HEK293T (cell line): ENCODE results near the gene FGGY.

Source experiments
- CTCF ChIA-PET: fragments of 350-600 bp; formaldehyde crosslinking; extraction: SDS; loops from one replicate; lab custom pipeline; 2021; ENCODE audit warnings: antibody characterized with exemption, inconsistent platforms; lab: Yijun Ruan, JAX
- POLR2A ChIA-PET: fragments of 350-600 bp; formaldehyde crosslinking; extraction: SDS; loops from one replicate; lab custom pipeline; 2020; ENCODE audit warnings: antibody characterized with exemption, inconsistent platforms; lab: Yijun Ruan, JAX
- DNase-seq: peaks from one replicate; pipeline ENCODE4 v3.0.0; 2012; ENCODE audit warnings: mixed read lengths; ENCODE audit errors: extremely low spot score
- ARNT ChIP-seq: fragments of 450-650 bp; IDR thresholded peaks from 2 replicates; pipeline ENCODE4 v1.6.1; 2017; ENCODE audit warnings: mild to moderate bottlenecking
- BHLHE40 ChIP-seq: fragments of 450-650 bp; IDR thresholded peaks from 2 replicates; pipeline ENCODE4 v1.6.1; 2016; ENCODE audit warnings: mild to moderate bottlenecking, moderate library complexity, borderline replicate concordance
- CTBP1 ChIP-seq: fragments of 450-650 bp; IDR thresholded peaks from 2 replicates; pipeline ENCODE4 v1.6.1; 2016; ENCODE audit warnings: borderline replicate concordance
- ELF4 ChIP-seq: fragments of 450-650 bp; IDR thresholded peaks from 2 replicates; pipeline ENCODE4 v1.6.1; 2017; ENCODE audit warnings: antibody characterized with exemption
- FOXA1 ChIP-seq: fragments of 450-650 bp; IDR thresholded peaks from 2 replicates; pipeline ENCODE4 v1.6.1; 2016; ENCODE audit warnings: mild to moderate bottlenecking
- FOXK2 ChIP-seq: fragments of 450-650 bp; IDR thresholded peaks from 2 replicates; pipeline ENCODE4 v1.6.1; 2016; ENCODE audit warnings: mild to moderate bottlenecking
- FOXM1 ChIP-seq: fragments of 450-650 bp; IDR thresholded peaks from 2 replicates; pipeline ENCODE4 v1.6.1; 2017; ENCODE audit warnings: mild to moderate bottlenecking, borderline replicate concordance
- HDGF ChIP-seq: fragments of 450-650 bp; IDR thresholded peaks from 2 replicates; pipeline ENCODE4 v1.6.1; 2017; ENCODE audit warnings: antibody characterized with exemption, borderline replicate concordance
- L3MBTL2 ChIP-seq: fragments of 450-650 bp; conservative IDR thresholded peaks from 2 replicates; pipeline ENCODE4 v1.6.1; 2016; ENCODE audit warnings: mild to moderate bottlenecking
- LEF1 ChIP-seq: fragments of 450-650 bp; IDR thresholded peaks from 2 replicates; pipeline ENCODE4 v1.6.1; 2017; ENCODE audit warnings: mild to moderate bottlenecking, borderline replicate concordance
- NFRKB ChIP-seq: fragments of 450-650 bp; IDR thresholded peaks from 2 replicates; pipeline ENCODE4 v1.6.1; 2016; ENCODE audit warnings: mild to moderate bottlenecking, moderate library complexity
- SP1 ChIP-seq: fragments of 450-650 bp; IDR thresholded peaks from 2 replicates; pipeline ENCODE4 v1.6.1; 2017
- SUZ12 ChIP-seq: fragments of 450-650 bp; IDR thresholded peaks from 2 replicates; pipeline ENCODE4 v1.6.1; 2016; ENCODE audit warnings: mild to moderate bottlenecking
- TARDBP ChIP-seq: fragments of 450-650 bp; IDR thresholded peaks from 2 replicates; pipeline ENCODE4 v1.6.1; 2016
- ZNF384 ChIP-seq: fragments of 450-650 bp; IDR thresholded peaks from 2 replicates; pipeline ENCODE4 v1.6.1; 2016
- TF ChIP-seq, protein P1 (sequence below): fragments of 450-650 bp; IDR thresholded peaks from 2 replicates; pipeline ENCODE4 v1.6.1; 2016

FGGY gene

DNA sequence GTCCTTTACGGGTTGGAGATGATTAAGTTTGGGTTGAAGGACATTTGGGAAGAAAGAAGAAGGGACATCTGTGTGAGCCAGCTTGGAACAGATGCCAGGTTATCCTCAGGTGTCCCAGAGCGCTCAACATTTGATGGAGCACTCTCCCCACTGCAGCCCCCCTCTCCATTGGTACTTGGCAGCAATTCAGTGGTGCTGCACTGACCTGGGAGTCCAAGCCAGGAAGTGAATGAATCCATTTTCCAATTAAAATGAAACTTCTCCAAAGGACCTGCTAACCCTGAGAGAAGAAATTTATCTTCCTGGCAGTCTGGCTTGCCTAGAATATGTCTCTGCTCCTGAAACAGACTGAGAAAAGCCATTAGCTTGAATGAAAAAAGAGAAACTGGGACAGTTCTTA lies 67.1 kb downstream of the FGGY start:
- TF ChIP-seq CTBP1 (no peak), BHLHE40 (no peak), SP1 (no peak), ZNF384 (no peak), SUZ12 (no peak), TARDBP (no peak), ELF4 (no peak), FOXA1 (no peak), L3MBTL2 (no peak)
- TF ChIP-seq, protein P1, sequence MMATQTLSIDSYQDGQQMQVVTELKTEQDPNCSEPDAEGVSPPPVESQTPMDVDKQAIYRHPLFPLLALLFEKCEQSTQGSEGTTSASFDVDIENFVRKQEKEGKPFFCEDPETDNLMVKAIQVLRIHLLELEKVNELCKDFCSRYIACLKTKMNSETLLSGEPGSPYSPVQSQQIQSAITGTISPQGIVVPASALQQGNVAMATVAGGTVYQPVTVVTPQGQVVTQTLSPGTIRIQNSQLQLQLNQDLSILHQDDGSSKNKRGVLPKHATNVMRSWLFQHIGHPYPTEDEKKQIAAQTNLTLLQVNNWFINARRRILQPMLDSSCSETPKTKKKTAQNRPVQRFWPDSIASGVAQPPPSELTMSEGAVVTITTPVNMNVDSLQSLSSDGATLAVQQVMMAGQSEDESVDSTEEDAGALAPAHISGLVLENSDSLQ, result no peak
- POLR2A ChIA-PET, result interaction anchor here (1.1 kb wide), 1 partner anchor 30 kb away, joined by 3 read pairs; no protein-coding TSS in a partner anchor
- CTCF ChIA-PET, result no interaction called here
- DNase-seq, result no peak

DNA sequence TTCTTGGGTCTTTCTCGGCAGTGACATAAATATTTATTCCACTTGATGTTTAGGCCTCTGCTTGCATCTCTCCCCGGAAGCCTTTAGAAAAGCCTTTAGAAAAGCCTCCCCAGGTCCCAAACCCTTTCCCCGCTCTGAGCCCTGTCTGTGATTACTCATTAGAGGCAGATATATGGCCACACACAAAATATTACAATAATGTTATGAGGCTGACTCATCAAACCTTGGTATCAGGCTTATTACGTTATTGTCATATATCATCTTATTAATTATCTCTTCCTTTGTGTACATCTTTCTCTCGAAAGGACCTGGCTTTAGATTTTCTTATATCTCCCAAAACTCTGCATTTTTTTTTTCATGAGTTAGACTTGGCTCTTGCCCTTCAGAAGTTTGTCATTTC lies 69.5 kb downstream of the FGGY start:
- ChIA-PET CTCF (interaction anchor here (1.4 kb wide), 1 partner anchor 14 kb away, joined by 4 read pairs; no protein-coding TSS in a partner anchor), POLR2A (interaction anchor here (1.5 kb wide), 1 partner anchor 31 kb away, joined by 4 read pairs; no protein-coding TSS in a partner anchor)
- DNase-seq, result no peak
- TF ChIP-seq L3MBTL2 (no peak), ZNF384 (no peak), LEF1 (no peak), HDGF (no peak), CTBP1 (no peak), SP1 (no peak), NFRKB (no peak), TARDBP (no peak), FOXM1 (no peak)

DNA sequence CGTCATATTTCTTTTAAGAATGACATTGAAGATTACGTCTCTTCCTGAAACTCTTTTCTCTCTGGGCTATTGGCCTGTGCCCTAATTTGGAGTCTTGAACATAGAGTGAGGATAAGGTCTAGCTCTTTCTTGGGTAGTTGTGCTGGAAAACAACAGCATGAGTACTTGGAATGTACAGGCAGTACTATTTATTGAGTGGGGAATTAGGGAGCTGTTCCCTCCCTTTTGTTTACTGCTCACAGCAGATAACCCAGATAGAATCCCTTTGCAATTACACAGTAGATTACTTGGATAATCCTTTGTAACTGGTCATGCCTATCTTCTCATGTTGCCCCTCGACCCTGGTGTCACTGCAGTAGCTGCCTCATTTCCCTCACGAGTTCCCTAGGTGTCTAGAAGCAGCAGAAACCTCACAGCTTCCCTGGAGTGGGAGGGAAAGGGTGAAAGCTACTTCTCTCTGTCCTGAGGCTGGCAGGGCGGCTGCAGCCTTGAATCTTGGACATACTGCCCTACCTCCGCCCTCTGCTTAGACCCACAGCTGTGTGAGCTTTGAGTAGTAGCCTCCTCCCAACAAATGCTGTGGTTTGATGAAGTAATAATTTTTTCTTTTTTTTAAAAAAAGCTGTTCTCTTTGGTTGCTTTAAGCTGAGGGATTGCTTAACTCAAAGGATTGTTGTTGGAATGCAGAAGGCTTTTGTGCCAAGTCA lies 70.6 kb downstream of the FGGY start:
- TF ChIP-seq NFRKB, result no peak
- CTCF ChIA-PET, result interaction anchor here (0.8 to 1.4 kb wide), 2 partner anchors 8 to 15 kb away, joined by 3 to 4 read pairs; no protein-coding TSS in a partner anchor
- DNase-seq, result no peak
- POLR2A ChIA-PET, result interaction anchor here (1.2 to 1.5 kb wide), 2 partner anchors 27 to 30 kb away, joined by 3 to 4 read pairs; no protein-coding TSS in a partner anchor

DNA sequence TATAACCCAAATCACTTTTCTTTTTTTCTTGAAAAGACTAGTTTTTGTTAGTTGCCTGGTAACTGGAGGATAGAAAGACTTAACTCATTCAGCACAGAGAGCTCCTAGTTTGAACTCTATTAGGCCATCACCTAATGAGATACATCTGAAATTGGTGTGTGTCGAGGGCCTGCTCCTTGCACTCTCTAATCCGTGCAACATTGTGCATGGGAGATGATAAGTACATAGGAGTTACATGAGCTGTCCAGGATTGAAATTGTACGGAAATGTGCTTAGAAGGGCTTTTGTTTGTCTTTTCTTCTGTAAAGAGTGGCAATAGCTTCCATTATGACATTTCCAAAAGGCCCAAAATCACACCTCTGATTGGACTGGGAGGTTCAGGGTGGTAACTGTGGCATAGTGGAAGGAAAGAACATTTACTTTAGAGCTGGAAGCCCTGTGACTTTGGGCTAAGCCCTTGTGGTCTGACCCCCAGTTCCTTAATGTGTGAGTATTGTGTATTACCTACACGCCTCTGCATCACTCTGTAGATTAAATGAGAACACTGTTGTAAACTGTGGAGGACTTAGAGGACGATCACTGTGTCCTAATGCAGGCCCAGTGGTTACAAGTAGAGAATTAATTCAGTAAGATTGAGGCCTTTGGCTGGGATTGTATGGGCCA lies 71.2 kb downstream of the FGGY start:
- TF ChIP-seq, protein P1, result no peak
- no peak for TF ChIP-seq LEF1
- TF ChIP-seq TARDBP, result no peak
- no peak for TF ChIP-seq NFRKB
- no peak for TF ChIP-seq ARNT
- TF ChIP-seq L3MBTL2, result no peak
- no peak for TF ChIP-seq SP1
- DNase-seq, result no peak
- ChIA-PET CTCF (interaction anchor here (0.5 to 0.8 kb wide), 2 partner anchors 9 to 413 kb away, joined by 3 to 7 read pairs; no protein-coding TSS in a partner anchor), POLR2A (interaction anchor here (1.2 kb wide), 1 partner anchor 26 kb away, joined by 3 read pairs; no protein-coding TSS in a partner anchor)

DNA sequence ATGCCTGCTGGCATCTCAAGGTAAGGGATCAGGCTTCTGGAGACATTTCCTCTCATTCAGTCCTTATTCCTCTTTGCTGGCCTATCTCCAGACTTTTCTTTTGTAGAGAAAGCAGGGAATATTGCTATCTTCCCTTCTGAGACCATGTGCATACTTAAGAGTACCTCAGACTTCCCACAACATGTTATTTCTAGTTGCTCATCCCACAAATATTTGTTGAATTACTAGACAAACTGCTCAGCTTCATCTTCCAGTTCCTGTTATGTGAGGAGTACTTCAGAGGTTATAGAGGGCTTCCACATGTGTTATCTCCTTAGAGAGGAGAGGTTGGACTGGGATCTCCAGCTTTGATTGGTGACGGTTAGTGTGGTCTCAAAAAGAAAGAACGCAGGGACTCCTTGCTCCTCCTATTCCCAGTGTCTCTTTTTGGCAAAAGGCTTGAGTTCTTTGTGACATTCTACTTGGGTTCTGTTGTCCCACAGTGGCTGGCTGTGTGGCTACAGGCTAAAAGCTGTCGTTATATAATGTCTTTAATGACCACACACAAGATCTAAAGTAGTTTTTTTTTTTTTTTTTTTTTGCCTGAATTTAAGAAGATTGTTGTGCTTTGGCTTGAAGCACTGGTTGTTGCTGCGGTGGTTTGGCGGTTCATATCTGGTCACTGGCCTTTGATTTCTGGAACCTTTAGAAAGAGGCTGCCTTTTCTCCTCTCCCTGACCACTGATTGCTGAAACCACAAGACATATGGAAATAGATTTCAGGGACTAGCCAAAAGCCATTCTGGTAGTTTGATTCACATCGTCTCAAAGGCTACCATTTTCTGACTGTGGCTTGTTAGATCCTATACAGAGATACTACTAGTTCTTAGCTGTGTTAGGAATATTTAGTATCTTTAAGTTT lies 78.7 kb downstream of the FGGY start:
- POLR2A ChIA-PET, result no interaction called here
- DNase-seq, result no peak
- TF ChIP-seq FOXA1 (no peak), SP1 (no peak), FOXK2 (no peak), ARNT (no peak), ZNF384 (no peak), L3MBTL2 (no peak), NFRKB (no peak)
- CTCF ChIA-PET, result interaction anchor here (0.6 kb wide), 1 partner anchor 150 kb away, joined by 3 read pairs; no protein-coding TSS in a partner anchor

DNA sequence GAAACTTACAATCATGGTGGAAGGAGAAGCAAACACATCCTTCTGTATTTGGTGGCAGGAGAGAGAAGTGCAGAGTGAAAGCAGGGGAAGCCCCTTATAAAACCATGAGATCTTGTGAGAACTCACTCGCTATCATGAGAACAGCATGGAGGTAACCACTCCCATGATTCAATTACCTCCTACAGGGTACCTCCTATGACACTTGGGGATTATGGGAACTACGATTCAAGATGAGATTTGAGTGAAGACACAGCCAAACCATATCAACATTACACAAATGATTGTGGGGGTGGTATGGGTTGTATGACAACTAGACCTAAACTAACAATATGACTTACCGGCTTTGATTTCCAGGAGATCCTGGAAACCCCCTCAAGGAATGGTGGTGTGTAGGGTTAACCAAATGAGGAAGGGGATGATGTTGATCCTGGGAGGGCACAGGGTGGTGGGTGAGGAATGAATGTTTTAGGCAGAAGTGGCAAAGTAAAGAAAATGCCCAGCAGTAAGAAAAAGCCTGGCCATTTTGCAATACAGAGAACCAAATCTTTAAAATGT lies 80.5 kb downstream of the FGGY start:
- TF ChIP-seq L3MBTL2 (no peak), ARNT (no peak), TARDBP (no peak), NFRKB (no peak), FOXM1 (no peak), CTBP1 (no peak), BHLHE40 (no peak), ELF4 (no peak), HDGF (no peak), ZNF384 (no peak), FOXK2 (no peak), SP1 (no peak), LEF1 (no peak), SUZ12 (no peak), FOXA1 (no peak)
- TF ChIP-seq, protein P1, result no peak
- ChIA-PET POLR2A (no interaction called here), CTCF (no interaction called here)
- no peak for DNase-seq
